K562 (cell line): ENCODE data around the gene DCST1. TPM values are rescaled to one million over a fixed set of nuclear protein-coding genes. Genes with fewer than 3 reads are reported as not detected.
A peak's percentile ranks its signal among the peaks of the same experiment; 100 is the strongest.

Experiments used
- BRD9 ChIP-seq: fragments of 450-650 bp; IDR thresholded peaks from 2 replicates; pipeline ENCODE4 v1.6.1; 2018; ENCODE audit warnings: low read depth; ENCODE audit not compliant: partially characterized antibody
- BRF1 ChIP-seq: IDR thresholded peaks from 3 replicates; pipeline ENCODE4 v1.6.1; 2011; ENCODE audit warnings: borderline replicate concordance, mild to moderate bottlenecking; ENCODE audit not compliant: insufficient read length; ENCODE audit errors: extremely low read depth
- CXXC5 ChIP-seq: fragments of 250-450 bp; sonication (Bioruptor Pico); IDR thresholded peaks from 2 replicates; pipeline ENCODE4 v1.8.0; 2022; ENCODE audit warnings: inconsistent platforms, mild to moderate bottlenecking, moderate library complexity
- GTF2E2 ChIP-seq: fragments of 200-800 bp; sonication (Bioruptor generic); IDR thresholded peaks from 2 replicates; pipeline ENCODE4 v1.6.1; 2016; ENCODE audit warnings: missing genetic modification characterization, missing compliant biosample characterization
- HOXB6 ChIP-seq: fragments of 250-450 bp; sonication (Bioruptor Pico); IDR thresholded peaks from 2 replicates; pipeline ENCODE4 v1.5.1; 2022; ENCODE audit warnings: mild to moderate bottlenecking, borderline replicate concordance
- MTA1 ChIP-seq: fragments of 450-650 bp; IDR thresholded peaks from 2 replicates; pipeline ENCODE4 v1.6.1; 2017; ENCODE audit warnings: borderline replicate concordance
- POLR2AphosphoS5 ChIP-seq: IDR thresholded peaks from 2 replicates; pipeline ENCODE4 v1.6.1; 2011; ENCODE audit warnings: mild to moderate bottlenecking, low read depth, low read length, moderate library complexity; ENCODE audit not compliant: control insufficient read depth, insufficient read depth
- POU5F1 ChIP-seq: fragments of 150-350 bp; IDR thresholded peaks from 2 replicates; pipeline ENCODE4 v1.6.1; 2014; ENCODE audit warnings: borderline replicate concordance, low read length, low read depth, mild to moderate bottlenecking; ENCODE audit not compliant: partially characterized antibody
- RBM25 ChIP-seq: fragments of 200-400 bp; formaldehyde crosslinking; IDR thresholded peaks from 2 replicates; pipeline ENCODE4 v1.6.1; 2018; ENCODE audit warnings: low read length, low read depth, moderate library complexity; ENCODE audit not compliant: severe bottlenecking
- SMAD4 ChIP-seq: fragments of 250-450 bp; sonication (Bioruptor Pico); conservative IDR thresholded peaks from 2 replicates; pipeline ENCODE4 v1.8.0; 2021; ENCODE audit warnings: inconsistent platforms, mild to moderate bottlenecking, moderate library complexity
- SRF ChIP-seq, 2 experiments: fragments of 250-450, 450-650 bp in 1 of 2; sonication (Bioruptor Pico) in 1 of 2; sonication (generic) in 1 of 2; formaldehyde crosslinking; IDR thresholded peaks; 2 replicates each; pipeline versions ENCODE4 v1.5.0 to v1.5.1; 2020 to 2022; ENCODE audit warnings: mild to moderate bottlenecking in 1 of 2, missing genetic modification reagents in 1 of 2
- TRIM25 ChIP-seq: fragments of 450-650 bp; IDR thresholded peaks from 2 replicates; pipeline ENCODE4 v1.7.0; 2016; ENCODE audit warnings: borderline replicate concordance
- TSHZ1 ChIP-seq: fragments of 250-450 bp; sonication (Bioruptor Pico); IDR thresholded peaks from 2 replicates; pipeline ENCODE4 v1.4.0; 2020; ENCODE audit warnings: mild to moderate bottlenecking, moderate library complexity
- ZBTB1 ChIP-seq: sonication (generic); formaldehyde crosslinking; IDR thresholded peaks from 2 replicates; pipeline ENCODE4 v1.8.1; 2023; ENCODE audit warnings: missing genetic modification reagents, low read depth, mild to moderate bottlenecking, borderline replicate concordance
- ZEB2 ChIP-seq: fragments of 450-650 bp; IDR thresholded peaks from 2 replicates; pipeline ENCODE4 v1.6.1; 2016
- ZNF175 ChIP-seq: fragments of 200-800 bp; sonication (Bioruptor generic); IDR thresholded peaks from 2 replicates; pipeline ENCODE4 v1.6.1; 2016; ENCODE audit warnings: low read depth, mild to moderate bottlenecking, missing genetic modification characterization, missing compliant biosample characterization
- ZNF79 ChIP-seq: fragments of 250-450 bp; sonication (Bioruptor Pico); IDR thresholded peaks from 2 replicates; pipeline ENCODE4 v1.4.0; 2020; ENCODE audit warnings: low read depth, mild to moderate bottlenecking, moderate library complexity
- polyA plus RNA-seq, 8 experiments: library from polyadenylated mRNA; depleted of rRNA in 4 of 8; stranded (reverse) in 5 of 8; unstranded in 3 of 8; fragments of >200 nt; fragmentation: Nextera tagmentation in 2 of 8; fragmentation: Illumina TruSeq in 1 of 8; extraction: Ambion mirVana in 2 of 8; extraction: Trizol in 1 of 8; gene quantifications; 2 replicates each; pipeline versions ENCODE4 v1.2.1 to v1.2.3, GENCODE V29; 2011 to 2014; ENCODE audit warnings: inconsistent platforms in 1 of 8, missing spikeins in 1 of 8
- total RNA-seq, 7 experiments: library from RNA; depleted of rRNA in 6 of 7; stranded (reverse); fragments of >200 nt in 6 of 7; fragmentation: Illumina TruSeq in 2 of 7; extraction: Trizol in 2 of 7; gene quantifications; 2 replicates each; pipeline versions ENCODE4 v1.2.1 to v1.2.3, GENCODE V29; 2011 to 2021; ENCODE audit warnings: low replicate concordance in 1 of 7
- TF ChIP-seq, protein P1 (sequence below): sonication (generic); formaldehyde crosslinking; IDR thresholded peaks from 2 replicates; pipeline ENCODE4 v1.9.0; 2022; ENCODE audit warnings: mild to moderate bottlenecking, missing genetic modification reagents
- TF ChIP-seq, protein P2 (sequence below): fragments of 450-650 bp; IDR thresholded peaks from 2 replicates; pipeline ENCODE4 v1.6.1; 2016; ENCODE audit warnings: borderline replicate concordance

Gene DCST1
- total and polyA plus RNA-seq, 9 of the 15 experiments (the other 6 are each of a cell fraction or from before 2014, with no cell fraction given): not detected

DNA sequence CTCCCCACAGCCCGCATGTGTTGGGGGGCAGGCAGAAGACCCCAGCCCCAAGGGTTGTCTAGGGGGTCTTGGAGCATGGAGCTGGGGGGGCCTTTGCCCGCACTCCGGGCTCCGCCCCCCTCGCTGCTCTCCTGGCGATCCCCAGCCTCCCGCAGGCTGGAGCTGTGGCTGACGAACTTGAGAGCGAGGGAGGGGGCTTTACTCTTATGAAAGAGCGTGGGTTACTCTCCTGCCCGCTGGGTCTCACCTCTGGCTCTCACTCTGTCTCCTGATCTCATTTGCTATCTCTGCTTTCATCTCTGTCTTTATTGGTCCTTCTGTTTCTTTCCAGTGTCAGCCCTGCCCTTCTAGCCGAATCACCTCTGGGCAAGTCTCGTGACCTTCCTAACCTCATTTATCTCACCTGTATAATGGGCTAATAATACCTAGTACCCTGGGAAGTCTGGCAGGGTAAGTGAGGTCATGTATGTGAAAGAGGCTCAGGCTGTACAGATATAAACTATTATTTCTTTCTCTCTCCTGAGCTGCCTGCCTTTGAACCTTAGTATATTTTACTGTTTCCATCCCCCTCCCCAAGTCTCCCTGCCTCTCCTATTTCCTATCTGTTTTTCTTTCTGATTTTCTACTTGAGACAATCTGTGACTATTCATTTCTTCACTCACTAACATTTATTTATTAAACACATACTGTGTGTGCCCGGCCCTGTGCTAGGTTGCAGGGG is 30.6 kb downstream of the DCST1 start (continued):
- TF ChIP-seq BRD9 (no peak), ZBTB1 (CRISPR knock-in tag) (no peak), TSHZ1 (no peak), ZNF79 (no peak), GTF2E2 (tag) (no peak), TRIM25 (no peak), POLR2AphosphoS5 (no peak), MTA1 (peak; percentile 62; the same call in 1 of the 2 replicates), ZNF175 (CRISPR knock-in tag) (0 out of 2 replicates have a peak, but pooled peaks have one; percentile 51), CXXC5 (CRISPR knock-in tag) (no peak), BRF1 (no peak), HOXB6 (no peak), SRF (CRISPR knock-in tag; IDR thresholded peaks at IDR 0.05) (no peak), ZEB2 (0 out of 2 replicates have a peak, but pooled peaks have one; percentile 25), SMAD4 (CRISPR knock-in tag) (no peak), POU5F1 (no peak), RBM25 (peak; percentile 98)
- TF ChIP-seq, protein P1, sequence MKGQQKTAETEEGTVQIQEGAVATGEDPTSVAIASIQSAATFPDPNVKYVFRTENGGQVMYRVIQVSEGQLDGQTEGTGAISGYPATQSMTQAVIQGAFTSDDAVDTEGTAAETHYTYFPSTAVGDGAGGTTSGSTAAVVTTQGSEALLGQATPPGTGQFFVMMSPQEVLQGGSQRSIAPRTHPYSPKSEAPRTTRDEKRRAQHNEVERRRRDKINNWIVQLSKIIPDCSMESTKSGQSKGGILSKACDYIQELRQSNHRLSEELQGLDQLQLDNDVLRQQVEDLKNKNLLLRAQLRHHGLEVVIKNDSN (CRISPR knock-in tag): no peak
- TF ChIP-seq, protein P2, sequence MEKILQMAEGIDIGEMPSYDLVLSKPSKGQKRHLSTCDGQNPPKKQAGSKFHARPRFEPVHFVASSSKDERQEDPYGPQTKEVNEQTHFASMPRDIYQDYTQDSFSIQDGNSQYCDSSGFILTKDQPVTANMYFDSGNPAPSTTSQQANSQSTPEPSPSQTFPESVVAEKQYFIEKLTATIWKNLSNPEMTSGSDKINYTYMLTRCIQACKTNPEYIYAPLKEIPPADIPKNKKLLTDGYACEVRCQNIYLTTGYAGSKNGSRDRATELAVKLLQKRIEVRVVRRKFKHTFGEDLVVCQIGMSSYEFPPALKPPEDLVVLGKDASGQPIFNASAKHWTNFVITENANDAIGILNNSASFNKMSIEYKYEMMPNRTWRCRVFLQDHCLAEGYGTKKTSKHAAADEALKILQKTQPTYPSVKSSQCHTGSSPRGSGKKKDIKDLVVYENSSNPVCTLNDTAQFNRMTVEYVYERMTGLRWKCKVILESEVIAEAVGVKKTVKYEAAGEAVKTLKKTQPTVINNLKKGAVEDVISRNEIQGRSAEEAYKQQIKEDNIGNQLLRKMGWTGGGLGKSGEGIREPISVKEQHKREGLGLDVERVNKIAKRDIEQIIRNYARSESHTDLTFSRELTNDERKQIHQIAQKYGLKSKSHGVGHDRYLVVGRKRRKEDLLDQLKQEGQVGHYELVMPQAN: peak; percentile 67; the same call in 1 of the 2 replicates
